ENCODE measurements around the gene SIPA1. TPM values are rescaled to one million over a fixed set of nuclear protein-coding genes. Genes with fewer than 3 reads are reported as not detected.

Gene SIPA1
- total and polyA plus RNA-seq, 5 donors from 2014 or later = 74.7 to 200 (median 84.8) TPM

DNA sequence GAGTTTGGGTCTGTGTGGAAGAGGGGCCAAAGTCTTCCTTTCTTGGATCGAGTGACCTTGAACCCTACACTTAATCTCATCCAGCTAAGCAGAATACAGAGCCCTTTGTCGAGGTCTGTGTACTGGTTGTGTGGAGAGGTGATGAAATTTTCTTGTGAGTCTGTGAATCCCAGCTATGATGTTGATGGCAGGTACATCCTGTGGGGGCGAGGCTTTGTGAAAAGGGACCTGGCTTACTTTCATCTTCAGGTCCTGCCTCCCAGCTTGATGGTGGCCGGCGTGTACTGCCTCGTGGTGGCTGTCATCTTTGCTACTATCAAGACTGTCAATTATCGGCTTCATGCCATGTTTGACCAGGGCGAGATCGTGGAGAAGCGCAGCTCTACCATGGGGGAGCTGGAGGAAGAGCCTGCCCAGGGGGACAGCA lies 21.3 kb upstream of the SIPA1 start:
- H3K4me1 ChIP-seq (ENCODE audit: control insufficient read depth, insufficient read depth, low read length, poor library complexity, severe bottlenecking) = peaks cover 46% of the 10 kb centered on the region
- H3K27me3 ChIP-seq (ENCODE audit: control insufficient read depth, insufficient read depth, low read length) = no peaks in the 10 kb centered on the region
- H3K9me3 ChIP-seq (ENCODE audit: control insufficient read depth in 2 of 2, low read length in 2 of 2) = no peaks in the 10 kb centered on the region
- peak overlapping the region; percentile 82 for H3K4me3 ChIP-seq (ENCODE audit: low read depth, low read length)
- peaks cover 33% of the 10 kb centered on the region for H3K36me3 ChIP-seq (ENCODE audit: control insufficient read depth, insufficient read depth, low read length)
- Mint-ChIP-seq H3K27ac (peak overlapping the region; percentile 95 to 99 (median 96)), H3K36me3 (peaks cover 9% of the 10 kb centered on the region), H3K9me3 (no peaks in the 10 kb centered on the region), H3K27me3 (peaks cover 4% of the 10 kb centered on the region), H3K4me3 (peak overlapping the region; percentile 83 to 97 (median 94)), H3K4me1 (peaks cover 0 to 53% (median 22%) of the 10 kb centered on the region in 4 donors)
- H3K27ac ChIP-seq (ENCODE audit: insufficient read depth, low read length, poor library complexity, severe bottlenecking) = peak overlapping the region; percentile 96
- no peak for ATAC-seq (ENCODE audit: low read depth in 2 of 2)
- DNase-seq = peak in 1 of 3 donors; percentile 62

- H3K27me3 Mint-ChIP-seq = peaks cover 4% of the 10 kb centered on the region
- H3K4me1 Mint-ChIP-seq = peaks cover 0 to 47% (median 17%) of the 10 kb centered on the region in 4 donors
- peaks cover 39% of the 10 kb centered on the region for H3K4me1 ChIP-seq (ENCODE audit: control insufficient read depth, insufficient read depth, low read length, poor library complexity, severe bottlenecking)
- no peaks in the 10 kb centered on the region for H3K27me3 ChIP-seq (ENCODE audit: control insufficient read depth, insufficient read depth, low read length)
- peaks cover 40% of the 10 kb centered on the region for H3K36me3 ChIP-seq (ENCODE audit: control insufficient read depth, insufficient read depth, low read length)
- H3K4me3 Mint-ChIP-seq = peak overlapping the region; percentile 83 to 97 (median 94)
- no peaks in the 10 kb centered on the region for H3K9me3 ChIP-seq (ENCODE audit: control insufficient read depth in 2 of 2, low read length in 2 of 2)
- H3K36me3 Mint-ChIP-seq = peaks cover 9% of the 10 kb centered on the region
- peak overlapping the region; percentile 82 for H3K4me3 ChIP-seq (ENCODE audit: low read depth, low read length)
- H3K27ac Mint-ChIP-seq = peak overlapping the region in 2 of 3 donors; percentile 95 to 96
- H3K9me3 Mint-ChIP-seq = no peaks in the 10 kb centered on the region
- no peak overlapping the region for H3K27ac ChIP-seq (ENCODE audit: insufficient read depth, low read length, poor library complexity, severe bottlenecking)
- ATAC-seq (ENCODE audit: low read depth in 2 of 2) (no peak), DNase-seq (no peak)
Observed at GRCh38 chr11:65617136-65617850, 20.6 kb upstream of the SIPA1 start.

- Mint-ChIP-seq H3K36me3 (peaks cover 9% of the 10 kb centered on the region), H3K27ac (no peak overlapping the region)
Observed at GRCh38 chr11:65617990-65618751, 19.7 kb upstream of the SIPA1 start.

DNA sequence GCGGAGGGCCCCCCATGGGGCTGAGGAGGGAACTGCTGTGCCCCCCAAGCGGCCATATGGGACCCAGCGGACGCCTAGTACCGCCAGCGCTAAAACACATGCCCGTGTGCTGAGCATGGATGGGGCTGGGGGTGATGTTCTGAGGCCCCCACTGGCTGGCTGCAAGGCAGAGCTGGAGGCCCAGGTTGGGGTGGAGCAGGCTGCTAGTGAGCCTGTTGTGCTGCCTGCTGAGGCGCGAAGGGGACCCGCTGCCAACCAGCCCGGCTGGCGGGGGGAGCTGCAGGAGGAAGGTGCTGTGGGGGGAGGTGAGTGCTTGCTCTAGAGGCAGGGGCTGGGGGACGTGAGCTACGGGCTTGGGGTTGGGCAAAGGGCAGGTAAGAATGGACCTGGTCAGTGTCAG lies 19.1 kb upstream of the SIPA1 start:
- DNase-seq (no peak), ATAC-seq (ENCODE audit: low read depth in 2 of 2) (no peak)
- no peaks in the 10 kb centered on the region for H3K27me3 ChIP-seq (ENCODE audit: control insufficient read depth, insufficient read depth, low read length)
- peaks cover 24% of the 10 kb centered on the region for H3K4me1 ChIP-seq (ENCODE audit: control insufficient read depth, insufficient read depth, low read length, poor library complexity, severe bottlenecking)
- H3K36me3 ChIP-seq (ENCODE audit: control insufficient read depth, insufficient read depth, low read length) = peaks cover 49% of the 10 kb centered on the region
- no peak overlapping the region for H3K27ac ChIP-seq (ENCODE audit: insufficient read depth, low read length, poor library complexity, severe bottlenecking)
- H3K27me3 Mint-ChIP-seq = peaks cover 4% of the 10 kb centered on the region
- H3K36me3 Mint-ChIP-seq = peaks cover 9% of the 10 kb centered on the region
- H3K4me3 ChIP-seq (ENCODE audit: low read depth, low read length) = no peak overlapping the region
- peak overlapping the region in 3 of 4 donors; percentile 27 to 41 (median 27) for H3K4me3 Mint-ChIP-seq
- H3K27ac Mint-ChIP-seq = peak overlapping the region in 1 of 3 donors; percentile 6
- no peaks in the 10 kb centered on the region for H3K9me3 Mint-ChIP-seq
- H3K4me1 Mint-ChIP-seq = peaks cover 0 to 40% (median 16%) of the 10 kb centered on the region in 4 donors
- no peaks in the 10 kb centered on the region for H3K9me3 ChIP-seq (ENCODE audit: control insufficient read depth in 2 of 2, low read length in 2 of 2)

More at GRCh38 chr11:65617990-65618751, 19.7 kb upstream of the SIPA1 start:
- H3K4me1 Mint-ChIP-seq = peaks cover 0 to 42% (median 16%) of the 10 kb centered on the region in 4 donors
- Histone ChIP-seq H3K4me3 (ENCODE audit: low read depth, low read length) (no peak overlapping the region), H3K4me1 (ENCODE audit: control insufficient read depth, insufficient read depth, low read length, poor library complexity, severe bottlenecking) (peaks cover 30% of the 10 kb centered on the region), H3K9me3 (ENCODE audit: control insufficient read depth in 2 of 2, low read length in 2 of 2) (no peaks in the 10 kb centered on the region), H3K27ac (ENCODE audit: insufficient read depth, low read length, poor library complexity, severe bottlenecking) (no peak overlapping the region), H3K27me3 (ENCODE audit: control insufficient read depth, insufficient read depth, low read length) (no peaks in the 10 kb centered on the region), H3K36me3 (ENCODE audit: control insufficient read depth, insufficient read depth, low read length) (peaks cover 45% of the 10 kb centered on the region)
- no peak for DNase-seq
- no peaks in the 10 kb centered on the region for H3K9me3 Mint-ChIP-seq
- ATAC-seq (ENCODE audit: low read depth in 2 of 2) = no peak
- peak overlapping the region in 3 of 4 donors; percentile 27 to 96 (median 93) for H3K4me3 Mint-ChIP-seq
- peaks cover 4% of the 10 kb centered on the region for H3K27me3 Mint-ChIP-seq

- no peaks in the 10 kb centered on the region for H3K27me3 ChIP-seq (ENCODE audit: control insufficient read depth, insufficient read depth, low read length)
- H3K4me3 ChIP-seq (ENCODE audit: low read depth, low read length) = no peak overlapping the region
- no peak overlapping the region for H3K27ac ChIP-seq (ENCODE audit: insufficient read depth, low read length, poor library complexity, severe bottlenecking)
- Mint-ChIP-seq H3K4me1 (peaks cover 0 to 37% (median 16%) of the 10 kb centered on the region in 4 donors), H3K27me3 (peaks cover 4% of the 10 kb centered on the region), H3K9me3 (peaks cover 0 to 2% (median 0%) of the 10 kb centered on the region in 7 donors), H3K27ac (peak overlapping the region in 1 of 3 donors; percentile 6), H3K36me3 (peaks cover 9% of the 10 kb centered on the region), H3K4me3 (peak overlapping the region in 2 of 4 donors; percentile 27 to 57)
- DNase-seq = no peak
- no peaks in the 10 kb centered on the region for H3K9me3 ChIP-seq (ENCODE audit: control insufficient read depth in 2 of 2, low read length in 2 of 2)
- no peak for ATAC-seq (ENCODE audit: low read depth in 2 of 2)
- H3K36me3 ChIP-seq (ENCODE audit: control insufficient read depth, insufficient read depth, low read length) = peaks cover 55% of the 10 kb centered on the region
- H3K4me1 ChIP-seq (ENCODE audit: control insufficient read depth, insufficient read depth, low read length, poor library complexity, severe bottlenecking) = peaks cover 23% of the 10 kb centered on the region
Observed at GRCh38 chr11:65619281-65619928, 18.5 kb upstream of the SIPA1 start.

DNA sequence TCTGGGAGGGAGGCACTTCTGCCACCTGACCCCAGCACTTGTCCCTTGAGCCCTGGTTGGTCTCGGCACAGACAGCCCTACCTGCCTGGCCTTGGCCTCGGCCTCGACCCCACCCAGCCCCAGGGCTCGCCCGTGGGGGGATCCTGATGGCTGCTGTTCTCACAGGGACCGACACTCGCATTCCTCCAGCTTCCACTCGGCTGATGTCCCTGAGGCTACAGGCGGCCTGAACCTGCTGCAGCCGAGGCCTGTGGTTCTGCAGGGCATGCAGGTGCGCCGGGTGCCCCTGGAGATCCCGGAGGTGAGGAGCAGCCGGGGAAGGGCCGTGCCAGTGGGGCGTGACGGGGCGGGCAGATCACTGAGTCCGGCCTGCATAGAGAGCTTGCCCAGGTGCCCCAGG lies 17.2 kb upstream of the SIPA1 start:
- Mint-ChIP-seq H3K27me3 (peaks cover 4% of the 10 kb centered on the region), H3K9me3 (peaks cover 0 to 2% (median 0%) of the 10 kb centered on the region in 7 donors), H3K4me1 (peaks cover 0 to 32% (median 16%) of the 10 kb centered on the region in 4 donors), H3K27ac (no peak overlapping the region), H3K4me3 (peak overlapping the region in 1 of 4 donors; percentile 75), H3K36me3 (peaks cover 9% of the 10 kb centered on the region)
- no peak overlapping the region for H3K27ac ChIP-seq (ENCODE audit: insufficient read depth, low read length, poor library complexity, severe bottlenecking)
- DNase-seq (no peak), ATAC-seq (ENCODE audit: low read depth in 2 of 2) (no peak)
- H3K4me3 ChIP-seq (ENCODE audit: low read depth, low read length) = no peak overlapping the region
- H3K9me3 ChIP-seq (ENCODE audit: control insufficient read depth in 2 of 2, low read length in 2 of 2) = no peaks in the 10 kb centered on the region
- H3K4me1 ChIP-seq (ENCODE audit: control insufficient read depth, insufficient read depth, low read length, poor library complexity, severe bottlenecking) = peaks cover 23% of the 10 kb centered on the region
- no peaks in the 10 kb centered on the region for H3K27me3 ChIP-seq (ENCODE audit: control insufficient read depth, insufficient read depth, low read length)
- H3K36me3 ChIP-seq (ENCODE audit: control insufficient read depth, insufficient read depth, low read length) = peaks cover 61% of the 10 kb centered on the region

- peaks cover 0 to 2% (median 0%) of the 10 kb centered on the region in 7 donors for H3K9me3 Mint-ChIP-seq
- Histone ChIP-seq H3K36me3 (ENCODE audit: control insufficient read depth, insufficient read depth, low read length) (peaks cover 69% of the 10 kb centered on the region), H3K27ac (ENCODE audit: insufficient read depth, low read length, poor library complexity, severe bottlenecking) (no peak overlapping the region), H3K9me3 (ENCODE audit: control insufficient read depth in 2 of 2, low read length in 2 of 2) (no peaks in the 10 kb centered on the region), H3K4me1 (ENCODE audit: control insufficient read depth, insufficient read depth, low read length, poor library complexity, severe bottlenecking) (peaks cover 16% of the 10 kb centered on the region), H3K4me3 (ENCODE audit: low read depth, low read length) (no peak overlapping the region), H3K27me3 (ENCODE audit: control insufficient read depth, insufficient read depth, low read length) (no peaks in the 10 kb centered on the region)
- peaks cover 0 to 35% (median 17%) of the 10 kb centered on the region in 4 donors for H3K4me1 Mint-ChIP-seq
- ATAC-seq (ENCODE audit: low read depth in 2 of 2) (no peak), DNase-seq (no peak)
- H3K27me3 Mint-ChIP-seq = peaks cover 1% of the 10 kb centered on the region
- no peak overlapping the region for H3K27ac Mint-ChIP-seq
- peak overlapping the region in 2 of 4 donors; percentile 27 to 75 for H3K4me3 Mint-ChIP-seq
- H3K36me3 Mint-ChIP-seq = peaks cover 13% of the 10 kb centered on the region
Observed at GRCh38 chr11:65621460-65621859, 16.4 kb upstream of the SIPA1 start.
